HG03571 (cell line): ENCODE results near the gene LMNB1.
"Not testable (repeated sequence)": the region's sequence is repeated elsewhere in the genome, so short reads cannot be mapped to it uniquely, and the experiment has no call there.

Experiments
- ATAC-seq: cut with Tn5 transposase; IDR thresholded peaks from one replicate; pipeline ENCODE4 v1.9.1; 2021; ENCODE audit not compliant: unreplicated experiment

Gene LMNB1

DNA sequence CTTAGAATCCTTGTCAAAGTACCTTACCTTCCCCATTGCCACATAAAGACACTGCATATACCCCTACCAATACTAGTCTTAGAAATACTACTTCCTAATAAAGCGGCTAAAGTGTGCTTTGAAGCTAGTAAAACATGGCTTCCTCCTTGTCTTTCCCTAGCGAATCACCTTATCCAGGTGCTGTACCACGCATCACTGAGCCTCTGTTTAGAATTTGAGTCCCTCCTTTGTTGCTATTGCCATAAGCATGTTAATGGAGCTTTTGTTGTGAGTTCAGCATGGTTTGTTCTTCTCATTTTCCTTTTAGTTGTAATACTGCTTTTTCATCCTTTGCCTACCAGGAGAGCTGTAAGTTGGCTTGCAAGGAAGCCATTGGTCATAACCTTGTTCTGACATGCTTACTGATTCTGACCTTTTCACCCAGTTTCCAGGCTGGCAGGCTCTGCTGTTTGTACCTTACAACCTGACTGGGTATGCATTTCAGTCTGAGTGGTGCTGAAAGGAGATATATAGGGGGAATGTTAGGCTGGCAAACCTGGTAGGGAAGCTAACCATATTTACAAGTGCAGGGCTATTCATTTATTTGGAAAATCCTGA is 49.8 kb downstream of the LMNB1 start:
- no peak for ATAC-seq

DNA sequence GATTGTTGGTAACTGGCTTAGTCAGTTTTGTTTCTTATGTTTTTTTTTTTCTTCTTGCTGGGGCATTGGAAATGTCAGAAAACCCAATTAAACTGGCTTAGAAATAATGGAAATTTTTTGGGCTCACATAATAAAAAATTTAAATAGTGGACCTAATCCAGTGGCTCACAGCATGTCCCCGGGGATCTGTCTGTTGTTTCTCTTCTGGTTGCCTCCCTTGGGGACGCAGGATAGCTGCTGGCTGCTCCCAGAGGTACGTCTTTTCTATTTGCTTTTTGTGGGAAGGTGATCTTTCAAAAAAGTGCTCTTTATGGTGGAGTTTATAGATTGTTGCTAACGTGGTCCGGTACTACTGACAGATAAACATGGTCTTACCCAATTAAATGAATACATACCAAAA is 52.2 kb downstream of the LMNB1 start:
- ATAC-seq = no peak

DNA sequence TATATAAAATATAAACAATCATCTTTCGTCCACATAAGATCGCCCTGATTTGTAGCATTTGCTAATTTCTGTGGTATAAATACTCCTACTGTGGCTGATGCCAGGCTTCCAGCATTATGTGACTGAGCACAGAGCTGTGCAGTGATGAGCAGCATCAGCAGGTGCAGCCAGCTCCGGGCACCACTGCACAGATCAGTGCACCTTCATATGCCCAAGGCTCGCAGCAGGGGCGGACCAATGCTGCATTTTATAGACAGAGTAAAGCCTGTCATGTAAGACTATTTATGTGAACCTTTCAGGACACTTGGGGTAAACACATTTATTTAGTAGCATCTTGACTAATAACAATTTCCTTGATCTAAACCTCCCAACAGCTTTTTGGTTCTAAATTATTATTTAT is 53.1 kb downstream of the LMNB1 start:
- no peak for ATAC-seq

DNA sequence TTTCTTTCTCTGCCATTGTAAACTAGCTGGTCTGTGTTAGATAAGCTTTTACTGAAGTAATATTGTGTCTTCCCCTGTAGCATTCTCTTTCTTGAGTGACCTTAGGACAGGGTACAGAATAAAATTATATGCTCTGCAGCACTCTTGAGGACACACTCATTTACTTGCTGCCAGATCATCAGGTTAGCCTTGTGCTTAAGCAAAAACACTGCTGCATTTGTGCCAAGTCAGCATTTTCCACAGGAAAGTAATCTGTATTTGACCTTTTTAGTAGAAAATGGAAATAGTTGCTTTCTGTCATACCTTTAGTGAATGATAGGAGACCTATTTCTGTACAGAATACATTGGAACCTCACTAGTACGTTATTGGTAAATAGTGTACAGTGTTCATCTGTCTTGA is 54.2 kb downstream of the LMNB1 start:
- ATAC-seq = no peak

DNA sequence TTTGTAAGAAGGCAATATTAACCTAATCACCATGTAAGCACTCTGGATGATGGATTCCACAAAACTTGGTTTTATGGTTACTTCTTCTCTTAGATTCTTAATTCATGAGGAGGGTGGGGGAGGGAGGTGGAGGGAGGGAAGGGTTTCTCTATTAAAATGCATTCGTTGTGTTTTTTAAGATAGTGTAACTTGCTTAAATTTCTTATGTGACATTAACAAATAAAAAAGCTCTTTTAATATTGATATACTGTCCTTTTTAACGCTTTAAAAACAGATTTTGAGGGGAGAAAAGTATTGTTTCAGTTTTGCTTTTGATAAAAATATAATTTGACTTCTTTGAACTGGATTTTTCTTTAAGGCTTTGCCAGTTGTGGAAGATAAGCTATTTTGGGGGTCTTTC is 59.8 kb downstream of the LMNB1 start:
- no peak for ATAC-seq

DNA sequence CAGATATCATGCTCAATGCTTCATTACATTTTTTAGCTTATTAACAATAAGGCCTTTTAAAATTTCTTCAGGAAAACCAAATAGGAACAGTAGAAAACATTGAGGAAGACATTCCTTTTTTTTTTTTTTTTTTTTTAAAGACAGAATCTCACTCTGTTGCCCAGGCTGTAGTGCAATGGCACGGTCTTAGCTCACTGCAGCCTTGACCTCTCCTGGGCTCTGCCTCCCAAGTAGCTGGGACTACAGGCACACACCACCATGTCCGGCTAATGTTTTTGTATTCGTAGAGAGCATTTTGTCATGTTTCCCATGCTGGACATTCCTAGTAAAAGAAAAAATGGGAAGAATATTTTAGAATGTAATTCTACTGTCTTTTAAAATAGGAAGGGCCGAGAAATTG is 60.3 kb downstream of the LMNB1 start:
- ATAC-seq = no peak

DNA sequence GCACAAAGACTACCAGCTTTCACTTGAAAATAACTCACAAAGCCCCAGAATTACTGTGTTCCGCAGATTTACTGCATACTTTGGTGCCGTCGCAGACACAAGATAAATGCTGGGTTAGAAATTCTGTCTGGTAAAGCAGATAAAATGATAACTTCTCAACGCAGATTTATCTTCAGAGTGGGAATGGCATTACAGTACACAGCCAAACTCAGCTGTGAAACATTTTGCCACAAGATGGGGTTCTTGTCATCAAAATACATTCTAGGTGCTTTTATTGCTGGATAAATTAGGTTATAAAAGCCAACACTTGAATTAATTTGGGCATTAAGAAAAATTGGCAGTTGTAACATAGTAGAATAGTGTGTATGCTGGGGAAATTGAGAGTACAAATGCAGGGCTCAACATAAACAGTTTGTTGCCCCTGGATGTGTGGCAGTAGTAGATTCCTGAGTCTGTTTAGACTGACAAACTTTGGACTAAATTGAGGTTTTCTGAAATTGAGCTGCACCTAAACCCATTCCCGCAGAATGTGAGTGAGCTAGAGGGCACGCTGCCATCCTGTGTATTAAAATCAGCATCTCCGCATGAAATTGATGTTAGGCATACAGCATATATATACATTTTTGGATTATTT is 61.1 kb downstream of the LMNB1 start:
- no peak for ATAC-seq

DNA sequence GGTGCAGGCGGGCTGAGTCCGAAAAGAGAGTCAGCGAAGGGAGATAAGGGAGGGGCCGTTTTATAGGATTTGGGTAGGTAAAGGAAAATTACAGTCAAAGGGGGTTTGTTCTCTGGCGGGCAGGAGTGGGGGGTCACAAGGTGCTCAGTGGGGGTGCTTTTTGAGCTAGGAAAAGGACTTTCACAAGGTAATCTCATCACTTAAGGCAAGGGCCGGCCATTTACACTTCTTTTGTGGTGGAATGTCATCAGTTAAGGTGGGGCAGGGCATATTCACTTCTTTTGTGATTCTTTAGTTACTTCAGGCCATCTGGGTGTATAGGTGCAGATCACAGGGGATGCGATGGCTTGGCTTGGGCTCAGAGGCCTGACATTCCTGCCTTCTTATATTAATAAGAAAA is 62.5 kb downstream of the LMNB1 start:
- ATAC-seq = not testable (repeated sequence)

DNA sequence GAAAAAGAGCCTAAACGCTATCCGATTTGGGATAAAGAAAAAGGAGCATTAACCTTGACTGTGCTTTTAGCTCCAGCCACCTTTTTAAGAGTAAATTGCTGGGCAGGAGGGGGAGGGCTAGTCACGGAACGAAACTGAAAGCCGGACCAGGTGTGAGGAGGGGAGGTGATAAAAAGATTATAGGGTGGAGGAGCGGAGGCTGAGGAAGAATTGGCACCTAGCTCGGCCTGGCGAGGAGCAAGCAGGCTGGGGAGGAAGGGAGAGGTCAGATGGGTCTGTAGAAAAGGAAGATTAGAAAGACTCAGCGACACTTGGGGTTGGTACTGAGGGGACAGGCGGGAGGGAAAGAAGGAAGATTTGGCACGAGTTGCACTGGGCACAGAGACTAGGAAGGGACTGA is 66.4 kb downstream of the LMNB1 start:
- ATAC-seq = not testable (repeated sequence)

DNA sequence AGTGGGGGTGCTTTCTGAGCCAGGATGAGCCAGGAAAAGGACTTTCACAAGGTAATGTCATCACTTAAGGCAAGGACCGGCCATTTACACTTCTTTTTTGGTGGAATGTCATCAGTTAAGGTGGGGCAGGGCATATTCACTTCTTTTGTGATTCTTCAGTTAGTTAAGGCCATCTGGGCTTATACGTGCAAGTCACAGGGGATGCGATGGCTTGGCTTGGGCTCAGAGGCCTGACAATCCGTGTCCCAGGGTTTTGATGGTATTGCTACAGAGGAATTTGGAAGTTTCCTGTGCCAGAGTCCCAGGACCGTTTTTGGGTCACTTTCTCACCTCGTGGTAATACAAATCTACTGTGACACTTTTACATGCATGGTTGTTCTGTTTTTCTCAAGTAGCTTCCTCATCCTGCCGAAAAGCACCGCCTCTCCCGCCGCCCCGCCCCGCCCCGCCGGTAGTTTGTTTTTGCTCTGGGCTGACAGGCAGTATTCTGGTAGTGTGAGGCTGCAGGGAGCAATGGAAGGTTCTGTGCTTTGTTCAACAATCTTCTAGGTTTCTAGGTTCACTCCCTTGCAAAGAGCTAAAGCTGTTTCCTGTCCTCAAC is 68.6 kb downstream of the LMNB1 start:
- not testable (repeated sequence) for ATAC-seq

DNA sequence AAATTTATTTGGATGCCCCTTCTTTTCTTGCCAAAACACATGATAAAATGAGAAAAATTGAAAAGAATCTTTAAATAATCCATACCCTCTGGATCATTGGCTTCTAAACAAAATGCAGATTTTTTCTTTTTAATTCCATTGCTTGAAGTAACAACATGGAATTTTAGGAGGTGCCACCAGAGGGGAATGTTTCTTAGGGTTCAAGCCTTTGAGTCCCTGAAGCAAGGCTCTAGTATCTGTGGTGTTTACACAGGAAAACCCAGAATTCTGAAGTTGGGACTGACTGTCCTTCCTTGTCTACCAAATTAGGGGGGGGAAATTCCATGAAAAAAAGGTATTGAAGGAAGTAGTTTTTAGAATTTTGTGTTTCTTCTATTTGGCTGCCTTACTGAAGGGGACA is 69.4 kb downstream of the LMNB1 start:
- no peak for ATAC-seq

DNA sequence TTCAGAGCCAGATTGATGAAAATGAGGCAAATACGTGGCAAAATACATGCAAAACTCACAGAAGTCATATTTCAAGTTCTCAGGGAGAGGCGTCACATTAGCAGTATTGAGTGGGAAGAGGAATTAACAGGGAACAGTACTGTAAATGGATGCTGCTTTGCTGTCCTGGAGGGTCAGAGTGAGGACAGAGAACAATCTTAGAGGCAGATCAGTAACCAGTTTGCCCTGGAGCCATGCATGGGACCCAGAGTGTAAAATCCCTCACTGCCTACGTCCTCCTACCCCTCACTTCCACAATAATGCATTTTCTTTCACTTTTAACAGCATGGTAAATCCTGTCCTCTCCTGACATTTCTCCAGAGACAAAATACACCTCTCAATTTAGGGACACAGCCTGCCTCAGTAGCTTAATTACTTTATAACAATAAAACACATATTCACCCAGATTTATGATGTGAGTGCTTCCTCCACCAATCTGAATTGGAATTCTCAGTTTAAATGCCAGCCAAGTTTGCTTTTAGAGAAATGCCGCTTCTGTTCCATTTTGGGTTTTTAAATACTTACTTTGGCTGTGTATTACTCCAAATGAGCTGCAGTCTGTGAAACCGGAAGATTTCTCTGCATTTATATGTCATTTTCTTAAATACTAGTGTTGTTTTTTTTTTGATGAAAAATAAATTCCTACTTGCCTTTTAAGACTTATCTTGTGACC is 70.0 kb downstream of the LMNB1 start:
- no peak for ATAC-seq

DNA sequence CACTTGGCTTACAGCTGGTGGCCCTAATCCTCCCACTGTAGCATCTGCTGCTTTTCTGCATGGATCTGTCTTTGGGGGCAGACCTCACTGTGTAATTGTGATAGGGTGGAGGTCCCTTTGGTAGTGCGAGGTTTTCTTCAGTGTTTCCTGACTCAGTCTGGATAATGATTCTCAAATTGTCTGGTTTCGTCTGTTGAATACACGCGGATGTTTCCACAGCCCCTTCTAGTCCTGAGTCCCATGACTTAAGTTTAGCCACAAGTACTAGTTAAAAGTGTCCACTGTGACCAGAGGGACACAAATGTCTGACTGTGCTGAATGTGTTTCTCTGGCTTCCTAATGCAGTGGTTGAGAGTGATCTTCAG is 70.5 kb downstream of the LMNB1 start:
- no peak for ATAC-seq

DNA sequence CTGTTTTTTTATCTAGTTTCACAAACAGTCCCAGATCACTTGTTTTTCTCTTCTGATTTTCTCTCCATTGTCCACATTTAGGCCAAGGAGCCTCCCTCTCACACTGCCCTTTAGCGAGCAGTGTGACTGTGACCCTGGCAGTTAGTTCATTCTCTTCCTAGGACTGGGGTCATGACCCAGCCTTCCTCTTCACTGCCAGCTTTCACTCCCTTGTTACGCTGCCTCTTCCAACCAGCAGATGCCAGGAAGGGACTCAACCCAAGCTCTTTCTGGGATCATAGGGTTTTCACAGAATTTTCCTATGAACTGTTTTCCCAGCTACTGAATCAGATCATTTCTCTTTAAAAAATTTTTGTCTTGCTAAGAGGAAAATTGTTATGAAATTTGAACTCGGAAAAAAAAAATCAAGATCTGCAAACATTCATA is 70.9 kb downstream of the LMNB1 start:
- ATAC-seq = no peak

DNA sequence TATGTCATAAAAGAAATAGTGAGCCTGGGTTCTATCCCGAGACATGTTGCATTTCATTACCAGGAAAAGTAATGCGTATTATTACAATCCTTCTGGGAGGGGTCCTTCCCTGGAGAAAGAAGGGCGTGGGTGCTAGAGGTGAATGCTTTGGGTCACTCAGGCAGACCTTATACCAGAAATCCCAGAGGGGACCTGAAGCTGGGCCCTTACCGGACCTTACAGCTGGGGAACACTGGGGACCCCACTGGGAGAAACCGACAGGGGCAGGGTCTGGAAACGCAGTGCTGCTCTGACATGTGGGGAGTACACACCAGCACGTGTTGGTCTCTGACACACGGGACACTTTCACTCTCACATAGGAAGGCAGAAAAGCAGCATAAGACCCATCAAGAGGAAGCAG is 71.3 kb downstream of the LMNB1 start:
- no peak for ATAC-seq

DNA sequence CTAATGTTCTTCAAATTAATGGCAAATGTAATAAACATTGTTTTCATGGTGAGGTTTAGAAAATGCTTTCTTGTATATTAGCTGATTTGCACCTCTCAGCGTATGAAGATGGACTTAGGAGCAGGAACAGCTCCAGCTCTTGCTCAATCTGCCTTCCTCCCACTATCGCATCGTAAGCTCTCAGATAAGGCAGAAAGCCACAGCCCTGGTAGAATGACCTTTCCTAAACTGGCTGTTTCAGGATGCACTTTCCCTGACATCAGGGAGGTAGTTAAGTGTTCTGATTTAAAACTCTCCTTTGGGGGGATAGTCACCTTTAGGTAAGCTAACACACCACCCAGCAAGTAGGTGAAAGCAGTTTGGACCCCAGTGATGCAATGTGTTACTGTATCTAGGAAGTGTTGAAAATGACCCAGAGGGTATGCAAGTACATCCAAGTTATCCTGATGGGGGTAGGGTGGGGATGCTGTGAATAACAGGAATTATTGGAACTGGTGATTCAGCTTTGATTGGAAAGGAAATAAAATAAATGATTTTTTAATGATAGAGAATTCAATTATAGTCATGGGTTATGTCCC is 72.3 kb downstream of the LMNB1 start:
- ATAC-seq = no peak

DNA sequence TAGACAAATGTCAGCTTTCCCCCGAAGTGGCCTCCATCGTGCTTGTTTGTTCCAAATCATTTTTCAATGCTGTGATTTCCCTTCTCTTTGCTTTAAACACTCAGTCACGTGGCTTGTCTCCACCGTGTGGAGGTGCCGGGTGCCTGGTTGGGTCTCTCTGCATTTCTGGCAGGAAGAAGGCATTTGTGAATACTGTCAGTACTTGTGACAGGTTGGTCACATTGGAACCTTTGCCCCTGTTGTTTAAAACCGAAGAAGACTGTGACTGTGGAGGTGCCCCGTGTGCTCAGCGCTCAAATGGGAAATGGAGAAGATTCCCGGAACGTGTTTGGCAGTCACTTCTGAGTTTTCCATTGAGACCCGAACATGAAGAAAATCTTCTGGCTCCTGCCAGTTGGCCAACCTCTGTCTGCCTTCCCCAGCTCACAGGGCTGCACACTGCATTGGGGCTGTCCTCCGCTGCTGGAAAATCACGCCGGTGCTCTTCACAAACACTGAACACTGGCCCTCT is 74.6 kb downstream of the LMNB1 start:
- ATAC-seq = no peak

DNA sequence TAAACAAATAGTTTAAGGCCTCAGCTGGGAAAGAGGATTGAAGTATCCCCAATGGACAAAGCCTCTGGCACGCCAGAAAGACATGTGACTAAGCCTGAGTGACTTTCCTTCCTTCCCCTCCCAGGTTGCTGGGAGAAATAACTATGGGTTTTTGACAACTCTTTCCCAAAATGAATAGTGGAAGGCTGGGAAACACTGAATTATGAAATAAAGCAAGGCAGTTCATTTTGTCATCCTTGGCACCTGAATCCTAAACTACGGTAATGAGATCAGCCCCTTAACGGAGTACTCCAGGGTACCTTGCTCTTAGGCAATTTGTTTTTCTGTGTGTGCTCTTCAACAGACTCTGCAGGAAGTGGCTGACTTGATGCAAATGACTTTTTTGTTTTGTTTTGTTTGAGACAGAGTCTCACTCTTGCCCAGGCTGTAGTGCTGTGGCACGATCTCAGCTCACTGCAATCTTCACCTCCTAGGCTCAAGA is 75.2 kb downstream of the LMNB1 start:
- ATAC-seq = peak; percentile 85

DNA sequence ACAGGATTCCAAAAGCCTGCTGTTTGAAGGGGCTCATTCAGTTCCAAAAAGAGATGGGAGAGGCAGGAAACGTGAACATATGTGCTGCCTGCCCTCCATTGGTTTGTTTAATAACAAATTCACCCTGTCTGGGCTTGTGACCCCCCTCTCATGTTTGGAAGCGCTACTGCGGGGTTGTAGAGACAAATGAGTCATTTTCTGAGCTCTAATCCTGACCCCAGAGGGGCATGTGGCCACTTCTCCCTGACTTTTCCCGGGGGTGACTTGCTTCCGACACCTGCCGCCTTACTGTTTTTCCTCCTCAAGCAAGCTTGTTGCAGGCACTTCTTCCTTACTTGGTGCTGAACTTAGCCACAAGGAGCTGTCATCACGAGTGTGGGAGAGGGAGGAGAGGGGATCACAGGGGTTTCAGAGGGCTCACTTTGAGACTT is 75.9 kb downstream of the LMNB1 start:
- ATAC-seq = no peak

DNA sequence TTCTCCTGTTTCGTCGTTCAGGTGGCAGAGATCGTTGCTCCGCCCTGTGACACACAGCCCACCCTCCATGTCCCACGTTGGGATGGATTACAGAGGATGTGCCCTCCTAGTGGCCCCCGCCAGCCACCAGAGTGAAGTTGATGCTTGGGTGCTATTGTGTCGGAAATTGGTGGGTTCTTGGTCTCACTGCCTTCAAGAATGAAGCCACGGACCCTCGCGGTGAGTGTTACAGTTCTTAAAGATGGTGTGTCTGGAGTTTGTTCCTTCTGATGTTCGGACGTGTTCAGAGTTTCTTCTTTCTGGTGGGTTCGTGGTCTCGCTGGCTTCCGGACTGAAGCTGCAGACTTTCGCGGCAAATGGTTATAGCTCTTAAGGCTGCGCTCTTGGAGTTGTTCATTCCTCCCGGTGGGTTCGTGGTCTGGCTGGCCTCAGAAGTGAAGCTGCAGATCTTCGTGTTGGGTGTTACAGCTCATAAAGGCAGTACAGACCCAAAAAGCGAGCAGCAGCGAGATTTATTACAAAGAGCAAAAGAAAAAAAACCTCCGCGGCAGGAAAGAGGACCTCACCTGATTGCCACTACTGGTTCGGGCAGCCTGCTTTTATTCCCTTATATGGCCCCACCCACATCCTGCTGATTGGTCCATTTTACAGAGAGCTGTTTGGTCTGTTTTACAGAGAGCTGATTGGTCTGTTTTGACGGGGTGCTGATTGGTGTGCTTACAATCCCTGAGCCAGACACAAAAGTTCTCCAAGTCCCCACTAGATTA is 76.8 kb downstream of the LMNB1 start:
- ATAC-seq = not testable (repeated sequence)
